Keratinocyte (primary cell): ENCODE measurements around the gene CLEC2D. TPM values are rescaled to one million over a fixed set of nuclear protein-coding genes. Genes with fewer than 3 reads are reported as not detected.

Experiments used
- DNase-seq: peaks from one replicate; pipeline ENCODE4 v3.0.0-alpha.2; 2011; ENCODE audit warnings: low read depth, missing footprints, low spot score
- FAIRE-seq: peaks from 2 replicates; lab custom pipeline; 2011; peaks lifted over from hg19 to GRCh38; lab: Jason Lieb, UNC
- H2AFZ ChIP-seq: 2 replicates; pipeline ENCODE4 v1.6.0; 2012; ENCODE audit warnings: low read length, control low read depth, inconsistent platforms; ENCODE audit not compliant: control insufficient read depth
- H3K27ac ChIP-seq: 2 replicates; pipeline ENCODE4 v1.5.1; 2011; ENCODE audit warnings: low read length; ENCODE audit not compliant: control insufficient read depth, insufficient read depth
- H3K27me3 ChIP-seq: 3 replicates; pipeline ENCODE4 v1.6.0; 2011; ENCODE audit warnings: low read length; ENCODE audit not compliant: control insufficient read depth, insufficient read depth; ENCODE audit errors: extremely low read depth
- H3K36me3 ChIP-seq, 2 experiments: 2 replicates in 1 of 2; 3 replicates in 1 of 2; pipeline ENCODE4 v1.5.1; 2011; ENCODE audit warnings: low read length in 2 of 2, mild to moderate bottlenecking in 1 of 2; ENCODE audit not compliant: control insufficient read depth in 2 of 2, insufficient read depth in 2 of 2; ENCODE audit errors: extremely low read depth in 1 of 2
- H3K4me1 ChIP-seq: 3 replicates; pipeline ENCODE4 v1.5.1; 2011; ENCODE audit warnings: low read length; ENCODE audit not compliant: control insufficient read depth, insufficient read depth; ENCODE audit errors: extremely low read depth
- H3K4me2 ChIP-seq: 3 replicates; pipeline ENCODE4 v1.6.0; 2011; ENCODE audit warnings: low read depth, low read length; ENCODE audit not compliant: control insufficient read depth, insufficient read depth; ENCODE audit errors: extremely low read depth
- H3K4me3 ChIP-seq, 3 experiments: fragments of 200-600 bp in 1 of 3; sonication (generic) in 1 of 3; 2 replicates in 2 of 3; 3 replicates in 1 of 3; pipeline ENCODE4 v1.5.1; 2011 to 2016; ENCODE audit warnings: low read length in 3 of 3, mild to moderate bottlenecking in 3 of 3, control low read depth in 2 of 3, inconsistent platforms in 1 of 3, low read depth in 1 of 3, mixed read lengths in 1 of 3, mixed run types in 1 of 3, moderate library complexity in 1 of 3; ENCODE audit not compliant: control insufficient read depth in 2 of 3, insufficient read depth in 2 of 3; ENCODE audit errors: extremely low read depth in 1 of 3
- H3K79me2 ChIP-seq: 2 replicates; pipeline ENCODE4 v1.6.0; 2012; ENCODE audit warnings: low read length; ENCODE audit not compliant: control insufficient read depth, insufficient read depth
- H3K9ac ChIP-seq: 3 replicates; pipeline ENCODE4 v1.6.0; 2011; ENCODE audit warnings: low read length; ENCODE audit not compliant: control insufficient read depth, insufficient read depth; ENCODE audit errors: extremely low read depth
- H3K9me1 ChIP-seq: 3 replicates; pipeline ENCODE4 v1.6.0; 2011; ENCODE audit warnings: low read length; ENCODE audit not compliant: control insufficient read depth, insufficient read depth; ENCODE audit errors: extremely low read depth
- H3K9me3 ChIP-seq: 2 replicates; pipeline ENCODE4 v1.5.1; 2012; ENCODE audit warnings: low read depth, low read length; ENCODE audit not compliant: control insufficient read depth
- H4K20me1 ChIP-seq: 3 replicates; pipeline ENCODE4 v1.6.0; 2011; ENCODE audit warnings: low read length; ENCODE audit not compliant: control insufficient read depth, insufficient read depth; ENCODE audit errors: extremely low read depth
- CTCF ChIP-seq, 3 experiments: IDR thresholded peaks in 1 of 3; conservative IDR thresholded peaks in 1 of 3; optimal IDR thresholded peaks in 1 of 3; 2 replicates in 2 of 3; 3 replicates in 1 of 3; pipeline versions ENCODE3 to v1.5.1; 2011; ENCODE audit warnings: low read length in 3 of 3, mild to moderate bottlenecking in 3 of 3, moderate library complexity in 2 of 3, control low read depth in 1 of 3, inconsistent platforms in 1 of 3; ENCODE audit not compliant: insufficient read depth in 2 of 3; ENCODE audit errors: extremely low read depth in 1 of 3
- EZH2 ChIP-seq: IDR thresholded peaks from one replicate; pipeline ENCODE4 v1.6.1; 2012; ENCODE audit warnings: inconsistent platforms, mild to moderate bottlenecking, low read length, moderate library complexity
- dilution Hi-C: fragments of 300-500 bp; cut with MboI; formaldehyde crosslinking; loops from one replicate; pipeline ENCODE4 v1.7.0; 2020; ENCODE audit warnings: low sequenced_read_pairs; ENCODE audit not compliant: extremely low pct_ligation_motif_present
- polyA plus RNA-seq, 5 experiments: library from polyadenylated mRNA; depleted of rRNA in 3 of 5; stranded (reverse) in 3 of 5; stranded (forward) in 1 of 5; unstranded in 1 of 5; fragments of >200 nt; gene quantifications; 1 replicate in 1 of 5; 2 replicates in 3 of 5; 3 replicates in 1 of 5; pipeline versions ENCODE4 v1.2.1 to v1.2.3, GENCODE V29; 2011 to 2012; ENCODE audit warnings: missing spikeins in 2 of 5, low read depth in 1 of 5, low replicate concordance in 1 of 5

CLEC2D gene
- polyA plus RNA-seq, 1 donor (not counting 4 experiments of a cell fraction or from before 2014, with no cell fraction given): 2.3 TPM

GRCh38 chr12:9660046-9660445 is 9.5 kb upstream of the CLEC2D start:
- dilution Hi-C loops: no loop called here
- H3K4me2 ChIP-seq: no peak overlapping the region
- no peak overlapping the region for H2AFZ ChIP-seq
- H3K9ac ChIP-seq: no peak overlapping the region
- no peaks in the 10 kb centered on the region for H3K9me1 ChIP-seq
- TF ChIP-seq CTCF (optimal IDR thresholded peaks at IDR 0.05 in 1 of 3, IDR thresholded peaks at IDR 0.05 in 1 of 3, conservative IDR thresholded peaks at IDR 0.05 in 1 of 3; ENCODE audit: extremely low read depth in 1 of 3, insufficient read depth in 2 of 3, low read length in 3 of 3) (no peak), EZH2 (no peak)
- H3K27me3 ChIP-seq: no peaks in the 10 kb centered on the region
- H3K4me3 ChIP-seq: no peak overlapping the region
- H3K4me1 ChIP-seq: no peaks in the 10 kb centered on the region
- H3K36me3 ChIP-seq: peaks cover 0 to 7% of the 10 kb centered on the region in 2 experiments
- no peaks in the 10 kb centered on the region for H4K20me1 ChIP-seq
- no peaks in the 10 kb centered on the region for H3K79me2 ChIP-seq
- FAIRE-seq (no peak), DNase-seq (no peak)
- H3K27ac ChIP-seq: no peak overlapping the region
- H3K9me3 ChIP-seq: no peaks in the 10 kb centered on the region

- dilution Hi-C loops: no loop called here
- no peak for DNase-seq
- H3K9ac ChIP-seq: no peak overlapping the region
Measured at GRCh38 chr12:9661720-9662119, 7.8 kb upstream of the CLEC2D start.

More at GRCh38 chr12:9661720-9662119, 7.8 kb upstream of the CLEC2D start:
- no peak for TF ChIP-seq CTCF (optimal IDR thresholded peaks at IDR 0.05 in 1 of 3, IDR thresholded peaks at IDR 0.05 in 1 of 3, conservative IDR thresholded peaks at IDR 0.05 in 1 of 3; ENCODE audit: extremely low read depth in 1 of 3, insufficient read depth in 2 of 3, low read length in 3 of 3)
- no peak for TF ChIP-seq EZH2
- H3K79me2 ChIP-seq: no peaks in the 10 kb centered on the region
- no peaks in the 10 kb centered on the region for H3K27me3 ChIP-seq
- H3K4me1 ChIP-seq: no peaks in the 10 kb centered on the region
- H3K36me3 ChIP-seq: peaks cover 0 to 7% of the 10 kb centered on the region in 2 experiments
- H3K9me1 ChIP-seq: no peaks in the 10 kb centered on the region
- H3K27ac ChIP-seq: no peak overlapping the region
- H4K20me1 ChIP-seq: no peaks in the 10 kb centered on the region
- no peak overlapping the region for H2AFZ ChIP-seq
- H3K9me3 ChIP-seq: no peaks in the 10 kb centered on the region
- H3K4me2 ChIP-seq: no peak overlapping the region
- no peak overlapping the region for H3K4me3 ChIP-seq
- no peak for FAIRE-seq
